Hematopoietic multipotent progenitor cell treated with erythropoietin and hydrocortisone succinate and interleukin-3 and kit ligand, for 8 days (in vitro differentiated cells): ENCODE data around the gene PCLO.
"Not testable (repeated sequence)": the region's sequence is repeated elsewhere in the genome, so short reads cannot be mapped to it uniquely, and the experiment has no call there.

Experiments used
- DNase-seq: peaks from one replicate; pipeline ENCODE4 v3.0.0-alpha.2; 2015

PCLO gene

GRCh38 chr7:82957521-82957920, 205.2 kb downstream of the PCLO start:
- no peak for DNase-seq

- no peak for DNase-seq
Observed at GRCh38 chr7:82953324-82954027, 209.2 kb downstream of the PCLO start.

- DNase-seq = no peak
Observed at GRCh38 chr7:82950436-82950835, 212.2 kb downstream of the PCLO start.

GRCh38 chr7:82945480-82945879, 217.2 kb downstream of the PCLO start:
- no peak for DNase-seq

GRCh38 chr7:82945056-82945455, 217.6 kb downstream of the PCLO start:
- DNase-seq = no peak

GRCh38 chr7:82932516-82932915, 230.2 kb downstream of the PCLO start:
- DNase-seq = no peak

- DNase-seq = no peak
Observed at GRCh38 chr7:82926477-82926876, 236.2 kb downstream of the PCLO start.

GRCh38 chr7:82925331-82925730, 237.4 kb downstream of the PCLO start:
- no peak for DNase-seq

- DNase-seq = no peak
Observed at GRCh38 chr7:82906502-82906901, 256.2 kb downstream of the PCLO start.

- no peak for DNase-seq
Observed at GRCh38 chr7:82904871-82905270, 257.8 kb downstream of the PCLO start.

- not testable (repeated sequence) for DNase-seq
Observed at GRCh38 chr7:82901098-82901497, 261.6 kb downstream of the PCLO start.

GRCh38 chr7:82897500-82897899, 265.2 kb downstream of the PCLO start:
- DNase-seq = no peak

- not testable (repeated sequence) for DNase-seq
Observed at GRCh38 chr7:82894341-82894740, 268.3 kb downstream of the PCLO start.

- no peak for DNase-seq
Observed at GRCh38 chr7:82886324-82886723, 276.4 kb downstream of the PCLO start.

GRCh38 chr7:82865856-82866255, 296.8 kb downstream of the PCLO start:
- no peak for DNase-seq

- DNase-seq = no peak
Observed at GRCh38 chr7:82859106-82859850, 303.4 kb downstream of the PCLO start.

GRCh38 chr7:82851121-82851520, 311.6 kb downstream of the PCLO start:
- DNase-seq = no peak

GRCh38 chr7:82841828-82842227, 320.9 kb downstream of the PCLO start:
- no peak for DNase-seq

- DNase-seq = no peak
Observed at GRCh38 chr7:82840061-82840460, 322.6 kb downstream of the PCLO start.

GRCh38 chr7:82839555-82839954, 323.1 kb downstream of the PCLO start:
- DNase-seq = no peak

GRCh38 chr7:82839063-82839462, 323.6 kb downstream of the PCLO start:
- DNase-seq = no peak

- no peak for DNase-seq
Observed at GRCh38 chr7:82838314-82838713, 324.4 kb downstream of the PCLO start.

GRCh38 chr7:82823073-82823472, 339.6 kb downstream of the PCLO start:
- DNase-seq = no peak

GRCh38 chr7:82821037-82821436, 341.6 kb downstream of the PCLO start:
- no peak for DNase-seq

- no peak for DNase-seq
Observed at GRCh38 chr7:82818171-82818570, 344.5 kb downstream of the PCLO start.
